HCT116 (cell line): ENCODE results near the gene CTNNA2. TPM values are rescaled to one million over a fixed set of nuclear protein-coding genes. Genes with fewer than 3 reads are reported as not detected.

ENCODE experiments used
- ATAC-seq: fragments of 200-7000 bp; cut with Tn5 transposase; 2 replicates; pipeline ENCODE4 v1.9.1; 2020; ENCODE audit warnings: mild to moderate bottlenecking, moderate library complexity
- BruUV-seq: library from RNA; stranded (reverse); fragments of 400-500 nt; replicated peaks from 2 replicates; lab custom pipeline; 2021; lab: Mats Ljungman, UMichigan
- CTCF ChIA-PET: fragments of 300-600 bp; sonication (Branson Sonifier 250); formaldehyde crosslinking; loops from one replicate; lab custom pipeline; 2021; ENCODE audit warnings: antibody characterized with exemption; lab: Charles Lee
- POLR2A ChIA-PET: fragments of 300-600, 350-600 bp; sonication (Branson Sonifier 250); formaldehyde crosslinking; loops from one replicate; lab custom pipeline; 2021; ENCODE audit warnings: antibody characterized with exemption; lab: Charles Lee
- RAD21 ChIA-PET, 2 experiments: fragments of 300-600 bp; sonication (Branson Sonifier 250); formaldehyde crosslinking; loops; one replicate each; lab custom pipeline; 2023; ENCODE audit warnings: low total read pairs in 2 of 2; ENCODE audit not compliant: uncharacterized antibody in 2 of 2, unreplicated experiment in 2 of 2, low non-redundant PET in 1 of 2; lab: Charles Lee
- DNase-seq: peaks from one replicate; pipeline ENCODE4 v3.0.0-alpha.2; 2010; ENCODE audit warnings: low read depth, low spot score
- H2AFZ ChIP-seq: fragments of 200-600 bp; shearing (Covaris generic), sonication (generic); 2 replicates; pipeline ENCODE4 v1.6.1; 2017; ENCODE audit warnings: low read depth, mixed run types, mixed read lengths, antibody characterized with exemption, low read length; ENCODE audit not compliant: poor library complexity, severe bottlenecking
- H3K27ac ChIP-seq: 2 replicates; pipeline ENCODE4 v1.5.1; 2012; ENCODE audit warnings: low read depth, low read length
- H3K27me3 ChIP-seq: fragments of 200-600 bp; sonication (generic); 2 replicates; pipeline ENCODE4 v1.6.1; 2016; ENCODE audit warnings: mixed run types, low read length, mixed read lengths; ENCODE audit not compliant: insufficient read depth
- H3K36me3 ChIP-seq, 2 experiments: fragments of 200-500 bp in 1 of 2; fragments of 200-600 bp in 1 of 2; sonication (Bioruptor generic) in 1 of 2; sonication (generic) in 1 of 2; 2 replicates each; pipeline versions ENCODE4 v1.5.1 to v1.6.1; 2014 to 2016; ENCODE audit warnings: low read length in 2 of 2, inconsistent platforms in 1 of 2, mixed read lengths in 1 of 2, mixed run types in 1 of 2; ENCODE audit not compliant: insufficient read depth in 2 of 2, control insufficient read depth in 1 of 2
- H3K4me1 ChIP-seq, 2 experiments: fragments of 200-600 bp in 1 of 2; sonication (generic) in 1 of 2; 2 replicates each; pipeline versions ENCODE4 v1.5.1 to v1.6.1; 2012 to 2017; ENCODE audit warnings: low read length in 2 of 2, inconsistent platforms in 1 of 2, mild to moderate bottlenecking in 1 of 2, mixed read lengths in 1 of 2, mixed run types in 1 of 2, moderate library complexity in 1 of 2; ENCODE audit not compliant: insufficient read depth in 2 of 2, control insufficient read depth in 1 of 2
- H3K4me2 ChIP-seq: fragments of 200-600 bp; sonication (generic); 2 replicates; pipeline ENCODE4 v1.6.1; 2017; ENCODE audit warnings: mixed run types, low read length, mixed read lengths
- H3K4me3 ChIP-seq, 2 experiments: fragments of 200-600 bp in 1 of 2; sonication (generic) in 1 of 2; replicated peaks in 1 of 2; 2 replicates each; pipeline ENCODE4 v1.5.1; 2011 to 2016; ENCODE audit warnings: low read length in 2 of 2, control low read depth in 1 of 2, low read depth in 1 of 2, mild to moderate bottlenecking in 1 of 2, mixed read lengths in 1 of 2, mixed run types in 1 of 2
- H3K79me2 ChIP-seq: fragments of 200-600 bp; sonication (generic); 2 replicates; pipeline ENCODE4 v1.6.1; 2017; ENCODE audit warnings: mild to moderate bottlenecking, mixed run types, low read length, moderate library complexity, mixed read lengths; ENCODE audit not compliant: insufficient read depth
- H3K9ac ChIP-seq: fragments of 200-600 bp; sonication (generic); 2 replicates; pipeline ENCODE4 v1.6.1; 2016; ENCODE audit warnings: low read length, mixed read lengths
- H3K9me2 ChIP-seq: fragments of 200-600 bp; sonication (generic), shearing (Covaris generic); 2 replicates; pipeline ENCODE4 v1.6.1; 2017; ENCODE audit warnings: mixed run types, mild to moderate bottlenecking, moderate library complexity; ENCODE audit not compliant: insufficient read depth
- H3K9me3 ChIP-seq, 2 experiments: fragments of 200-500 bp in 1 of 2; fragments of 200-600 bp in 1 of 2; sonication (Bioruptor generic) in 1 of 2; sonication (generic) in 1 of 2; 2 replicates each; pipeline ENCODE4 v1.6.1; 2014 to 2017; ENCODE audit warnings: low read length in 2 of 2, mixed read lengths in 2 of 2, inconsistent platforms in 1 of 2, low read depth in 1 of 2, mild to moderate bottlenecking in 1 of 2, mixed run types in 1 of 2, moderate library complexity in 1 of 2; ENCODE audit not compliant: control insufficient read depth in 1 of 2, insufficient read depth in 1 of 2
- H4K20me1 ChIP-seq: fragments of 200-600 bp; sonication (generic), shearing (Covaris generic); 2 replicates; pipeline ENCODE4 v1.6.1; 2017; ENCODE audit warnings: mixed run types, mild to moderate bottlenecking, moderate library complexity; ENCODE audit not compliant: insufficient read depth
- CTCF ChIP-seq, 3 experiments: fragments of 200-600 bp in 1 of 3; sonication (generic) in 1 of 3; IDR thresholded peaks in 2 of 3; conservative IDR thresholded peaks in 1 of 3; 2 replicates each; pipeline ENCODE4 v1.5.1; 2012 to 2017; ENCODE audit warnings: low read depth in 2 of 3, low read length in 2 of 3, antibody characterized with exemption in 1 of 3, borderline replicate concordance in 1 of 3, control low read depth in 1 of 3, mild to moderate bottlenecking in 1 of 3, mixed read lengths in 1 of 3, mixed run types in 1 of 3, moderate library complexity in 1 of 3; ENCODE audit not compliant: insufficient read depth in 1 of 3
- ELF1 ChIP-seq: IDR thresholded peaks from 2 replicates; pipeline ENCODE4 v1.6.1; 2012; ENCODE audit warnings: low read depth, borderline replicate concordance
- EZH2 ChIP-seq: fragments of 200-600 bp; sonication (generic); IDR thresholded peaks from 2 replicates; pipeline ENCODE4 v1.6.1; 2017; ENCODE audit warnings: antibody characterized with exemption, mixed run types
- JUND ChIP-seq: IDR thresholded peaks from 2 replicates; pipeline ENCODE4 v1.6.1; 2012
- MAX ChIP-seq: IDR thresholded peaks from 2 replicates; pipeline ENCODE4 v1.6.1; 2012
- RAD21 ChIP-seq: IDR thresholded peaks from 2 replicates; pipeline ENCODE4 v1.6.1; 2012; ENCODE audit warnings: low read depth, mild to moderate bottlenecking
- REST ChIP-seq: IDR thresholded peaks from 2 replicates; pipeline ENCODE4 v1.6.1; 2012; ENCODE audit warnings: low read depth
- SIN3A ChIP-seq: IDR thresholded peaks from 2 replicates; pipeline ENCODE4 v1.6.1; 2012; ENCODE audit warnings: low read depth
- ZBTB33 ChIP-seq: IDR thresholded peaks from 2 replicates; pipeline ENCODE4 v1.6.1; 2011; ENCODE audit warnings: mild to moderate bottlenecking, low read length, moderate library complexity; ENCODE audit not compliant: insufficient replicate concordance; ENCODE audit errors: extremely low read depth
- ZFX ChIP-seq: fragments of 450-650 bp; IDR thresholded peaks from 2 replicates; pipeline ENCODE4 v1.6.1; 2017
- ZNF274 ChIP-seq: fragments of 200-500 bp; sonication (Bioruptor generic); IDR thresholded peaks from 2 replicates; pipeline ENCODE4 v1.6.1; 2014; ENCODE audit warnings: mild to moderate bottlenecking, low read depth, low read length, inconsistent platforms
- intact Hi-C: fragments of 100-400 bp; cut with micrococcal nuclease; formaldehyde crosslinking; loops from 2 replicates; pipeline ENCODE4 v1.10.0; 2022
- total RNA-seq: library from RNA; stranded (reverse); gene quantifications from one replicate; pipeline ENCODE4 v1.2.1, GENCODE V29; 2021; ENCODE audit not compliant: unreplicated experiment
- TF ChIP-seq, protein P1 (sequence below): IDR thresholded peaks from 2 replicates; pipeline ENCODE4 v1.6.1; 2012

Gene CTNNA2
- total RNA-seq, 1 experiment from 2014 or later, result not detected

DNA sequence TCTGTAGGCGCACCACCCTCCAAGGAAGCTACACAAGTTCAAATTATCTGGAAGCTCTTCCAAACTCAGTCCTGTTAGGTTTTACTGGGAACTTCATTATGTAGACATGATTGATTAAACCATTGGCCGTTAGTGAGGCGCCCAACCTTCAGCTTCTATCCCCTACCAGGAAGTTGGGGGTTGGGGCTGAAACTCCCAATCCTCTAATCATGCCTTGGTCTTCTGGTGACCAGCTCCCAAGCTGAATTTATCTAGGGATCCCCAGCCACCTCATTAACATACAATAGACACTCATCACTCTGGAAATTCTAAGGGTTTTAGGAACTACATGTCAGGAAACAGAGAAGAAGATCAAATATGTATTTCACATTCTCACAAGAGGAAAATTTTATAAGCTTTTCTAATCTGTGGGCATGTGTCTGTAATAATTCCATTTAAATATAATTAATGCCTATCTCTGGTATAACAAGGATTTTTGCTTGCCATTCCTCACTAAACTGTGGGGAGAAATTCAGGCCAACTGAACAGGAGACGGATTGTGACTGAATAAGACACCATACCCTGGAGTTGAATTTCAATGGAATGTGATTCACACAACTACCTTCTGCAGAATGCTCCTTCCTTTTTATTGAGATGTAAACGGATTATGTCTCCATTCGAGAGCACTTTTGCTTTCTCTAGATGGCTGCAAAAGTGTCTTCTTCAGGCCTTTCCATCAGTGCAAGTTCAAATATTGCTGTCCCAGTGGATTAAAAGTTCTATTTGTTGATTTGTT, 463.1 kb downstream of the CTNNA2 start (continued):
- TF ChIP-seq ZBTB33 (no peak), EZH2 (no peak), JUND (no peak), REST (no peak), ZFX (no peak), MAX (no peak)

GRCh38 chr2:79977792-79978191, 464.9 kb downstream of the CTNNA2 start:
- ChIA-PET CTCF (no interaction called here), RAD21 (no interaction called here), POLR2A (no interaction called here)
- no peak for DNase-seq
- Histone ChIP-seq H3K27ac (no peak overlapping the region), H3K9me2 (no peaks in the 10 kb centered on the region), H3K4me3 (no peak overlapping the region), H3K9ac (no peak overlapping the region), H3K79me2 (no peaks in the 10 kb centered on the region), H3K4me1 (no peaks in the 10 kb centered on the region), H3K27me3 (no peaks in the 10 kb centered on the region), H3K9me3 (no peaks in the 10 kb centered on the region; a peak in 2 of 4 replicates), H3K36me3 (no peaks in the 10 kb centered on the region), H2AFZ (no peak overlapping the region), H4K20me1 (no peaks in the 10 kb centered on the region), H3K4me2 (no peak overlapping the region)
- no peak for ATAC-seq
- intact Hi-C loops, result no loop called here
- BruUV-seq, result no TSS peak
- TF ChIP-seq RAD21, result no peak
- TF ChIP-seq, protein P1, sequence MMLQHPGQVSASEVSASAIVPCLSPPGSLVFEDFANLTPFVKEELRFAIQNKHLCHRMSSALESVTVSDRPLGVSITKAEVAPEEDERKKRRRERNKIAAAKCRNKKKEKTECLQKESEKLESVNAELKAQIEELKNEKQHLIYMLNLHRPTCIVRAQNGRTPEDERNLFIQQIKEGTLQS, result no peak
- no peak for TF ChIP-seq ZNF274
- no peak for TF ChIP-seq SIN3A
- no peak for TF ChIP-seq REST
- TF ChIP-seq ELF1, result no peak
- no peak for TF ChIP-seq CTCF (IDR thresholded peaks at IDR 0.05 in 2 of 3, conservative IDR thresholded peaks at IDR 0.05 in 1 of 3; ENCODE audit: borderline replicate concordance in 1 of 3, insufficient read depth in 1 of 3, low read depth in 2 of 3, low read length in 2 of 3)
